HG03196 (cell line): ENCODE data around the gene FBN2.

ENCODE experiments used
- ATAC-seq: cut with Tn5 transposase; IDR thresholded peaks from one replicate; pipeline ENCODE4 v1.9.1; 2021; ENCODE audit not compliant: unreplicated experiment

FBN2 gene

DNA sequence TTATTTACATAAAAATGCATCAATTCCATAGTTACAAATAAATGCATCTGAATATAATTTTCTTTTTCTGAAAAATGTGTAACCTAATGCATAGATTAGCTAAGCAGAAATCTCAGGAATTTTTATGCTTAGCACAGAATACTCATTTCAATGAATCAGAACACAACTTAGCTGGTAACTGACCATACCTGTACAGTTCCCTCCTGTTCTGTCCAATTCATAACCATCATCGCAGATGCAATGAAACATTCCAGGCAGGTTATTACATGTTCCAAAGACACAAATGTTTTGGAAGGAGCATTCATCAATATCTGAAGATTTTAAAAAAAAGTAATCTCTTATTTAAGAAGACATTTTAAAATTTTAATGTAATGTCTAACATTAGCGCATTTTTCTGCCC, 219.4 kb downstream of the FBN2 start:
- no peak for ATAC-seq

DNA sequence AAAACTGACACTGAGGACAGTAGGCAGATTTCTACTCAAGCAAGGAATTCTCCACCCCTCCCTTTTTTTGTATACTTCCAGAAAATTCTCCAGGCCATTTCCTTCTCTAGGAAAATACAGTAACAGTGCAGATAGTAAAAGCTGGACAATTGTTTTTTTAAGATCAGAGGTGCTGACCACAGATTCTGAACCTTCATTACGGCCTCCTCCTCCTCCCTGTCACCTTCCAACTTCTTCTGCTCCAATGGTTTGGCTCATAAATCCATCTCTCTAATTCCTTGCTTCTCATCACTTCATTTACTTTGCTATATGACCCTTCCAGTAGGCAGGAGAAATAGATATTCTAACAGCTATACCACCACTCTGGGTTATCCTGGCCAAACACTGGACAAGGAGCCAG, 220.6 kb downstream of the FBN2 start:
- no peak for ATAC-seq

GRCh38 chr5:128315671-128316070, 222.4 kb downstream of the FBN2 start:
- no peak for ATAC-seq

- no peak for ATAC-seq
These were observed 232.7 kb downstream of the FBN2 start for GRCh38 chr5:128305341-128305740.

GRCh38 chr5:128304791-128305190, 233.3 kb downstream of the FBN2 start:
- no peak for ATAC-seq

DNA sequence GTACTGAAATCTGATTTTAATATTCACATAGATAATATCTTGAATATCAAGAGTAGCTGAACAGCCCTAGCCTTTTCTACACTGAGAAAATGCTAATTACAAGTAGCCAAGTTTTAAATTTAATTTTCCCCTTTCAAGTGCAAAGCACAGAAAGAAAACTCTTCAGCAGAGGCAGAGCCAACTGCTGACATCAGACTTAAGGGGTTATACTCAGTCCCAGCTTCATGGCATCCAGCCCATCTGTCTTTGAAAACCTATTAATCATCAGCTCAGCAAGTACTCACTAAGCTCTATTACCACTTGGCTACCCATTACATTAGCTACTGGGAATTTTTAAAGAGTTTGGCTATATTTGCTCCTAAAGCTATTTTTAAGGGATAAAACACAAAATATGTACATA, 234.0 kb downstream of the FBN2 start:
- no peak for ATAC-seq

GRCh38 chr5:128303593-128303992, 234.5 kb downstream of the FBN2 start:
- ATAC-seq = no peak

DNA sequence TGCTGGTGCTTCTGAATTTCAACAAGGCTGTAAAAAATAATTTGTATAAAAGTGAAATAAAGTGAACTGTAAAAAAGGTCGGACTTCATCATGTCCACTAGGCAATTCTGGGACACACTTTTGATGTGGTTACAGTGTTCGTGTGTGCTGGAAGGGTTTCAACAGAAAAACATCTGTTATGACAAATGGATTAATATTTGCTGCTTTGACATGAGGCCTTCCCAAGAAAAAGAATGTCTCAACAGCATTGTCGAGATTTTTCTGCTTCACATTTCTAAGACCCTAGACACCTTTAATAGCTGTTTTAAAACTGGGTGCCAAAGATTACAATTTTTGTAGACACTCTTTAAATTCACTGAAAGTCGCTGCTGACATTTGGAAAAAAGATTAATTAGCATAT, 237.9 kb downstream of the FBN2 start:
- ATAC-seq = no peak

DNA sequence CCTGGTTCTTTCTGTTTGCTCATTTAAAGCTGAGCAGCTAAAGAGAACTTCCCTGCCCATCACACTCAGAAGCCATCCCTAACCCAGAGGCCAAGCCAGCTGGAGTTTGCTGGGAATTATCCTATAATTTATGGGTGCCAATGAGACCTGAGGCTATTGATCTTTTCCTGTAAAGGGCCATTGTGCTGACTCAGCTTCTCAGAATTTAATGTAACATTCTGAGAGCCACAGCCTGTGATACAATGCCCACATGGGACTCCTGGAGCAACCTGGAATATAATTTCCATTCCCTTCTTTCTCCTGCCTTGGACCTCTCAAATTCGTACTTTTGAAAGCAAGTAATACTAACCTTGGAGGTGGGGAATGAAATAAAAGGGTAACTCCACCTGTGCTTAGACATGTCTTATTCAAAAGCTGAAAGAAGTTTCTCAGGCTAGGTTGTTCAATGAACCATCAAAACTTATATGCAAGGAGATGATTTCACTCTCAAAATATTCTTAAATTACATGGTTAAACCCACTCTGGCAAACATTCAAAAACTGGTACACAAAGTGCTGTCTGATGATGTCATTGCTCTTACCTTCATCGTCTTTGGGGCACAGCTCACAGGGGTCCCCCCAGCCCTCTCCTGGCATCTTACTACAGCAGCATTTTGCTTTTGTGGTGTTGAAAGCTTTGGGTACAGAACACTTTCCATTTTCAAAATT, 247.7 kb downstream of the FBN2 start:
- no peak for ATAC-seq

DNA sequence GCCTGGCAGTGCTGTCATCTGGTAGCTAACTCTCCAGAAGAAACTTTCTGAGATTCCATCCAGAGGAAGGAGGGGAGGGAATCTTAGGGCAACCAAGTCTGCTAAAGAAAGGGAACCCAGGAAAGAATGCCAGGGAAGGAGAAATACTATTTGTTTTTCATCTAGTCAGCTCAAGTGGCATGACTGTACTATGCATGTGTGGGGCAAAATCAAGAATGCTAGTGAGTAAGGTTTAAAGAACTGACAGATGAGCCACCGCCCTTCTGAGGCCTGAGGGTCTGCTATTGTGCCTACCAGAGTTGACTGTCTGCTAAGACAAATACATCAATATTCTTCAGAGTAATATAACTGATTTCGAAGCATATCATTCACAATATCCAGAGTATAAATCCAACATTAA, 250.3 kb downstream of the FBN2 start:
- ATAC-seq = no peak

- no peak for ATAC-seq
These were observed 253.8 kb downstream of the FBN2 start for GRCh38 chr5:128284236-128284635.

- no peak for ATAC-seq
These were observed 258.7 kb downstream of the FBN2 start for GRCh38 chr5:128279345-128279744.

GRCh38 chr5:128276537-128277216, 261.4 kb downstream of the FBN2 start:
- ATAC-seq = no peak

DNA sequence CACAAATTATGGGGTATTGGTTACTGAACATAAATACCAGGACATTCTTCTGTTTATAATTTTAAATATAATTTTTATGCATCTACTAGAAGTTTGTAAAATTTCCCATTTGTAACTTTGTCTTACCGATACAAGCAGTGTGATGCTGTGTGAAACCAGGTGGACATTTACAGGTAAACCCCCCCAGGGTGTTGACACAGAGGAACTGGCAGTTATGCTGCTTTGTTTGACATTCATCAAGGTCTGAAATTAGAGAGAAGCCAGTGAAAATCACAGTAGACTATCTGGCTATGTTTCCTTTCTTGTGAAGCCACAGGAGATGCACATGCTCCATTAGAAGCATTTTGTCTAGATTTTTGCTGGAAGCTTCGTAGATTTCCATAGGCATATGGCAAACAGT, 263.6 kb downstream of the FBN2 start:
- no peak for ATAC-seq

DNA sequence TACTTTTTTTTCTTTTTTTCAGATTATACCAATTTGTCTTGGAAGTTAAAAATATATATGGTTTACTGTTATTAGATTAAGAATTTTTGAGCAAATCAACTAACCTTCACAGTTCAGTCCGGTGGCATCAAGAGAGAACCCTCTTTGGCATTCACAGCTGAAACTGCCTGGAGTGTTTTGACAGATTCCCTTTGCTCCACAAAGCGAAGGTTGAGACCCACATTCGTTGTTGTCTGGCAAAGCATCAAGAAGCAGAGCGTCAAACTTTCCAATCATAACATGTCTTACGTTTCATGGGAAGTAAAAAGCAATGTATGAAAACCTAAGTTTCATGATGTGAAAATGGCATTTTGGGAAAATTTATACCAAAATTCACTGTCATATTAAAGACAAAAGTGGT, 264.3 kb downstream of the FBN2 start:
- ATAC-seq = no peak

DNA sequence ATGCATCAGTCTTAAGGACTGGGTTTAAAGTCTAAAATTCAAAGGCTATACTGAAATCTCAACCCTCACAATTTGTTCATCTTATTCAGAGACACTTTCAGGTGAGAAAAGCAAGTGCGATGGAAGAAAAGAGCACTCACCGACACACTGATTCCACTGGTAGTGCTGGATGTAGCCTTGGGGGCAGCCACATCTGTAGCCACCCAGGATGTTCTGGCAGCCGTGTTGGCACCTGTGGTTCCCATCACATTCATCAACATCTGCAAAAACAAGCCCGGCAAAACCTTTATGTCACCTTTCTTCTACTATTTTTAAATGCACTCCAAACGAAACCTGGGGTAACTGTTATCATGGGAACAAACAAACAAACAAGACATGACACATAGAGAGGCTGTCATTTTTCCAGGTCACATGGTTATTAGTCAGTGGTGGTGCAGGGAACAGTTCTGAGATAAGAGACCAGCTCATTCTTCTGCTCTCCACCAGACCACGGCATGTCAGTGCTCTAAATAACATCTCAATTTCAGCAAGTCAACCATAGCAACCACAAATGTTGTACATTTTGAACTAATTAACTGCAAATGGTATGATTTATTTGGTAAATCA, 266.1 kb downstream of the FBN2 start:
- ATAC-seq = no peak

- no peak for ATAC-seq
These were observed 267.0 kb downstream of the FBN2 start for GRCh38 chr5:128271071-128271470.

- no peak for ATAC-seq
These were observed 273.3 kb downstream of the FBN2 start for GRCh38 chr5:128264564-128265360.

GRCh38 chr5:128263357-128263756, 274.7 kb downstream of the FBN2 start:
- ATAC-seq = no peak

GRCh38 chr5:128262911-128263310, 275.1 kb downstream of the FBN2 start:
- ATAC-seq = no peak

DNA sequence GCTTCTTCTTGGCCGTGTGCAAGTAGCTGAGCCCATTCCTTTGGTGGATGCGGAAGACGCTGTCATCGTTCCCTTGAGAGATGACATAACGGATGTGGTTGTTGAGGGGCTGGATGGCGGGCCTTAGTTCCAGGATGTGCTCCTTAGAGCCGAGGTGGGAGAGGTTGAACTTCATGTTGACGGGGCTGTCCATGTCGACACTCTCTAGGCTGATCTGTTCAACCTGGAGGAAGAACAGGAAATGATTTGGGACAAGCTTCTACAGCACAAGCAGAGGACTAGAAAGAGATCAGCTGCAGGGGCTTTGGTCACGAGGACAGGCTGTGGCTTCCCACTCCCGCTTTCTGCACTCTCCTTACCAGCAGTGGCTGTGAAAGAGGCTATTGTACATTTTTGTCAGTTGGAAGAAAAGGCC, 278.4 kb downstream of the FBN2 start:
- ATAC-seq = no peak

DNA sequence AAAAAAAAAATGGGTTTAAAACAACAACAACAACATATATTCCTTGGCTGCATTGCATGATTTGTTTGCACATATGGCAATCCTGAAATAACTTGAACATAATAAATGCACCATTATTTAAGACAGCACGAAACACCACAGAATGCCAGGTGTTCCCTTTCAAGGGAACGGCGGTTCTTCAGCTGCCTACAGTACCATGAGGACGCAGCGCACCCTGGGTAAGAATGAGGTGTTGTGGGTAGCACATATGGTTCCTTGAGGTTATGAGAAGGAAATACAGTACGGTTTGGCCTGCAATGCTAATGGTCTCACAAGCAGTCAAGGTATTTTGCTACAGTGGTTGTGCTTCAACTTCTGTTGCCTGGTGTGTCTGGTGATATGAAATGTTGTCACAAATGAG, 279.7 kb downstream of the FBN2 start:
- no peak for ATAC-seq
